GM21717 (cell line): ENCODE data around the gene ZNF205.

Source experiments
- ATAC-seq: cut with Tn5 transposase; IDR thresholded peaks from one replicate; pipeline ENCODE4 v1.9.1; 2021; ENCODE audit warnings: mild to moderate bottlenecking, moderate library complexity; ENCODE audit not compliant: unreplicated experiment

The ZNF205 gene

DNA sequence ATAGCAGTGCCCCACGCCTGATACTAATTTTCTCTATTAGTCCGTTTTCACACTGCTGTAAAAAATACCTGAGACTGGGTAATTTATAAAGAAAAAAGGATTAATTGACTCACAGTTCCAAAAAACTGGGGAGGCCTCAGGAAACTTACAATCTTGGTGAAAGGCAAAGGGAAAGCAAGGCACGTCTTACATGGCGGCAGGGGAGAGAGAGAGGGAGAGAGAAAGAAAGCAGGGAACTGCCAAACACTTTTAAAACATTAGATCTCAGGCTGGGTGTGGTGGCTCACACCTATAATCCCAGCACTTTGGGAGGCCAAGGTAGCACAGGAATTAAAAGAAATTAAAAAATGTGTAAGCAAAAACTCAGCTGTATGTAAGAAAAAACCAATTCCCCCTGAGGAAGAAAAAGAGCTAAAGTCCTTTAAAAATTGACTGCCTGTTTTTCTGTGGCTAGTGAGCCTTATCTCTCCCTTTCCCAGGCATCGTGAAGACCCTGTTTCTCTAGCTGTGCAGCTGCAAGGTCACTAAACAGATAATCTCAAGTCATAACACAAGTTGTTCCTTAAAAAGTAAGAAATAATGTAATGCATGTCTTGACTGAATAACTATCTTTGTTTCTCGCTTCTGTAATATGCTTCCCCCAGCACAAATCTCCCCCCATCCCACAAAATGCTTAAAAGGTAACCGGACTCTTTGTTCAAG, 27.3 kb upstream of the ZNF205 start:
- ATAC-seq: no peak

GRCh38 chr16:3085868-3086595, 26.4 kb upstream of the ZNF205 start:
- no peak for ATAC-seq

DNA sequence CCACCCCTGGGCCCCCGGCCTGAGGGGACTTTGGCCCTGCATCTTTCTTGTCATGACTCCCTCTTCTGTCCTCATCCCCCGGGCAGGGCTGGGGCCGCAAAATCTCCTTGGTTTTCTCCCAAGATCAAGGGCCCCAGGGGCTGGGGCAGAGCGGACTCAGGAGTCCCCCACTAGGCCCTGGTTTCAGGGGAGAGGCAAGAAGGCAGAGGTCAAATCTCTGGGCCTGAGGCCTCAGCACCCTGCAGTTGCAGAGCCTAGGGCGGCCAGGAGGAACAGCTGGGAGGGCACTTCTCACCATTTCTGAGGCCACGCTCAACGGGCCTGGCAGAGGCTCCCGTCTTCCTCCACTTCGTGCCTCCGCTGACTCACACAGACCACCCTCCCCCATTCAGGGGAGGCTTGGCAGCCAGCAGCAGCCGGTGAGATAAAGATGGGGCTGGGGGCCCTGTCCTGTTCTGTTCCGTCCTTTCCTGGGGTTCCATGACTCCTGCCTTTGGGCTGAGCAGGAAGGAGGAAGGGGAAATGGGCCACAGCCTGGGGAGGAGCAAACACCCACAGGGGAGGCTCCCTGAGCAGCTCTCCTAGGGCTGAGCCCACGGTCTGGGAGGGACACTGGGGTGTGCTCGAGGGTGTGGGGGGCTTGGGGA, 25.7 kb upstream of the ZNF205 start:
- ATAC-seq: no peak

DNA sequence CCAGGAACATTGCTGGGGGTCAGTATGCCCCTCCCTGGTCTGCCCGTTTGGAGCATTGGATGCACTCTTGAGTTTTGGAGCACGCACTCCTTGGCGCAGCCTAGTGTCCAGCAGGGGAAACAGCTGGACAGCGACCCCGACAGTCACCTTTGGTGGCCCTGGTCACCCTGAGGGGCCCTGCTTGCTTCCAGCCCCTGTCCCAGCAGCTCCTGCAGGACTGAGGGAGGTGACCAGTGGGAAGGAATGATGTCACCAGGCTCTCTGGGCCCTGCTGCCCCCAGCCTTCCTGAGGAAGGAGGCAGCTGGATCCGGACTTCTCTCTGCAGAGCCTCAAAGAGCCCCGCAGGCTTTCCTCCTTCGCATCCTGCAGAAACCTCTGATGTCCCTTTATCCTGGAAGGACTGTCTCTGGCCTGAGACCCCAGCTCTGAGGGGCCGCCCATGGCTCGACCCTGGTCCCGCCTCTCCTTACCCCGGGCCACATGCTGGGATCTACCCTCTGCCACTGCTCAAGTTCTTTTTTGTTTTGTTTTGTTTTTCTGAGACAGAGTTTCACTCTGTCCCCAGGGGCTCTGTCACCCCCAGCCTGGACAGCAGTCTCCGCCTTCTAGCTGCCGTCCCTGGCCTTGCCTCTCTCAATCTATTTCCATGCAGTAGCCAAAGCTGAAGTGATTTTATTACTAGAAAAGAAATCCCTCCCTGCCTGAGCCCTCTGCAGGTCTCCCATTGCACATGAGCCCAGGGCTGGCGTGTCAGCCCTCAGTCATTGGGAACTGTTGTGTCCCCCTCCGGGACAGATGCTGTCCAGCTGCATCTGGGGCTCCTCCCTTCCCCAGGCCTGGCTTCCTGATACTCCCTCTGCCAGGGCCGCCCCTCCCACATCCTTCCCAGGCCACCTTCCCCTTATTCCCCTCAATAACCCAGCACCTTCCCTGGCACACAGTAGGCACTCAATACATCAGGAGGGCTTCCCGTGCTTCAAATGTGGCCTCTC, 24.8 kb upstream of the ZNF205 start:
- no peak for ATAC-seq

DNA sequence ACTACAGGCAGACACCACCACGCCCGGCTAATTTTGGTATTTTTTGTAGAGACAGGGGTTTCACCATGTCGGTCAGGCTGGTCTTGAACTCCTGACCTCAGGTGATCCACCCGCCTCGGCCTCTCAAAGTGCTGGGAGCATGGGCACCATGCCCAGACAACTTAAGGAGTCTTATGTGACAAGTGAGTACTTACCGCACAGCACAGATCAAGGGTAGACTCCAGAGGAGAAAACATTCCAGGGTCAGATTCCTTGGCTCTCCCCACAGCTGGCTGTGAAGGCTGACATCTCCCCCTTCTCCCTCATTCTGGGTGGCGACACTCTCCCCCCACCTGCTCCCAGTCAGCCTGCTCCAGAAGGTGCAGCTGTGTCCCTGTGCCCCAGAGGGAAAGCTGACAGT, 23.9 kb upstream of the ZNF205 start:
- ATAC-seq: no peak

- no peak for ATAC-seq
These were observed 23.3 kb upstream of the ZNF205 start for GRCh38 chr16:3088925-3089716.

DNA sequence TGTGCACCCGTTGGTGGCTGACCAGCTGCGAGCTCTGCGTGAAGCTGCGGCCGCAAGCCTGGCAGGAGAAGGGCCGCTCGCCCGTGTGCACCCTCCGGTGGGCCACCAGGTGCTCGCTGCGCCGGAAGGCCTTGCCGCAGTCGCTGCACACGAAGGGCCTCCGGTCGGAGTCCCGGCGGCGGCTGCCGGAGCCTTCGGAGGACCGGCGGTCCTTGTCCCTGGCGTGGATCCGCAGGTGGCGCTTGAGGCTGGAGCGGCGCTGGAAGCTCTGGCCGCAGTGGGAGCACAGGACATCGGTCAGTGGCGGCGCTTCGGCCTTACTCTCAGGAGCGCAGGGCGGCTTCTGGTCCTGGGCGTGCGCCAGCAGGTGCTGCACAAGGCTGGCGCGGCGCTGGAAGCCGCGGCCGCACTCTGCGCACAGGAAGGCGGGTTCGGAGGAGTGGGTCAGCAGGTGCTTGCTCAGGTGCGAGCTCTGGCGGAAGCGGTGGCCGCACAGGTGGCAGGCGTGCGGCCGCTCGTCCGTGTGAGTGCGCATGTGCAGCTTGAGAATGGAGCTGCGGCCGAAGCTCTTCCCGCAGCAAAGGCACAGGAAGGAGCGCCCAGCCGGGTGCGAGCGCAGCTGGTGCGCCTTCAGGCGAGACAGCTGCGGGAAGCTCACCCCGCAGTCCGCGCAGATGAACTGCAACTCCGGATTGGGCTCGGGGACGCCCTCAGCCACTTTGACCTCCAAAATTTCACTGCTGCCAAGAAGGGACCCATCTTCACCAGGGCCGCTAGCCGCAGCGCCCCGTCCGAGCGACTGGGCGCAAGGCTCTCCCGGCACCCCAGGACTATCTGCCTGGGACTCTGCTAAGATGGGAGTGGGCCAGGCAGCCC, 22.4 kb upstream of the ZNF205 start:
- ATAC-seq: no peak

DNA sequence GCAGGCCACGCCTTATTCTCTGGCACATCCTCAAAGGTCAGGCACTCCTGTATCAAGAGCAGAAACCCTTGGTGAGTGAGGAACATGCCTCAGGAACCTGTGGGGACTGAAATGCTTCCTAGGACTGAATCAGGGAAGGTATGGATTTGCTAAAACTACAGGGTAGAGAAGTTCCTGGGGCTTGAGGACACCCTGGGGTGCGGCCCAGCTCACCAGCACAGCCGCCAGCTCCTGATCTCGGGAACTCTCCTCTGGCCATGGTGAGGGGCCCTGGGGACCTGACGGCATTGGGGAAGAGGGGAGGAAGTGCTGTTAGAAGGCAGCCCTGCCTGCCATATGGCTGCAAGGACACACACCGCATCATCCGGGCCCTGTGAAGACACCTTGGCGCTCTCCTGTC, 20.8 kb upstream of the ZNF205 start:
- ATAC-seq: no peak

- no peak for ATAC-seq
These were observed 19.9 kb upstream of the ZNF205 start for GRCh38 chr16:3092501-3092941.

DNA sequence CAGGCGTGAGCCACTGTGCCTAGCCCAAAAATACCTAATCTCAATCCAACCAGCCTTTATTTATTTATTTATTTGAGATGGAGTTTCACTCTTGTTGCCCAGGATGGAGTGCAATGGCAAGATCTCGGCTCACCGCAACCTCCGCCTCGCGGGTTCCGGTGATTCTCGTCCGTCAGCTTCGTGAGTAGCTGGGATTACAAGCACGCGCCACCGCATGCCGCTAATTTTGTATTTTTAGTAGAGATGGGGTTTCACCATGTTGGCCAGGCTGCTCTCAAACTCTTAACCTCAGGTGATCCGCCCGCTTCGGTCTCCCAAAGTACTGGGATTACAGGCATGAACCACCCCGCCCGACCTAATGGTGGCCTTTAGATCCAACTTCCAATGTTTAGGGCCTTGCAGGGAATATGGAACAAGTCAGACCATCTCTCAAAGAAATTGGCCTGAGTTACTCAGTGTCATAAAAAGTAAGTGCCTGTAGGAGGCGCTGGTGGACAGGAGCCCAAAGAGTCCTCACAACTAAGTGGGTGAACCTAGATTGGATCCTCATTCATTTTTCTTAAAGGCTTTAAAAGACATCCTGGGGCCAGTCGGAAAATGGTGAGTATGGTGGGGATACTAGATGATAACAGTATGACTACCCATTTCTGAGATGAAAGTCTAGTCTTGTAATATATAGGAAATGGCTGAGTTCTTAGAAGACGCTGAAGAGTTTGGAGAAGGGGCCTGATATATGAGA, 17.9 kb upstream of the ZNF205 start:
- no peak for ATAC-seq

GRCh38 chr16:3095869-3096268, 16.5 kb upstream of the ZNF205 start:
- ATAC-seq: peak; percentile 51

- ATAC-seq: peak; percentile 9
These were observed 16.0 kb upstream of the ZNF205 start for GRCh38 chr16:3096362-3096761.

GRCh38 chr16:3097266-3097665, 15.1 kb upstream of the ZNF205 start:
- no peak for ATAC-seq

DNA sequence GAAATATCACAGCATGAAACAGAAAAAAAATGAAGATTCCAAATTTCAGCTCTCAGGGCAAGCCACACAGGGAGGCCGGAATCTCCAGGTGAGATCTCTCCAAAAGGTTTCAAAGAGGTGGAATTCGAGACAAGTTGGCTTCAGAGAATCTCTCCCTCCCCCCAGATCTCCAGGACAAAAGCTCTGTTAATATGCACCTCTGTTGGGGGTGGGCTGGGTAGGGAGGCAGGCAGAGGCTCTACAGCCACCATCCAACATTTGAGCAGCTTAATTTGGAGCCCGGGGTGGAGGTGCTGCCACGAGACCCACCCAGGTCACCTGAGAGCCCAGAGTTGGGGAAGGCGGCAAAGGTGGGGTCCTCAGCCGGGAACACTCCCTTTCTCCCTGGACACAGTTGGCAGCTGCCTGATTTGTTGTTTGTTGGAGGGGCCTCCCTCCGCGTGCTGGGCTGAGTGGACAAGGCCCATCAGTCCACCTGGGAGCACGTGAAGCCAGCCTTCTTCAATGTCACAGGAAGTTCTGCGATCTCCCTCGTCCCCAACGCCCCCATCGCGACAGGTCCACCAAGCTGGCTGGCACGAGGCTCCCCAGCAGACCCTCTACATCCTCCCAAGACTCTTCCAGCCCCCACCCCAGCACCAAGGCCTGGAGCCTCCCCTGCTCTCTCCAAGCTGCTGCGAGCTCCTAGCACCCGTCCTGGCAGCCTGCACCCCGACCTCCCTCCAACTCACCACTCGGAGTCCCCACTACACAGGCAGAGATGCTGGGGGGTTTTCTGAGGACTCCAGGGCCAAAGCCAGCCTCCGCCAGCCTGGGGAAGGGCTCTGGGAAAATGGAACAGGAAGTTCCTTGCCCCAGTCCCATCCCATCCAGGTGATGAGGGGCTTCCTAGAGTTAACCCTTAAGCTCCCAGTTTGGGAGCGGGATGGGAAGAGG, 13.7 kb upstream of the ZNF205 start, which contains the start of gene ZSCAN10:
Gene ZSCAN10, minus strand, starts transcription at position 836 of the 936 bp plus-strand sequence. CDS start 6,357 bp downstream, outside the sequence.
- no peak for ATAC-seq

GRCh38 chr16:3099395-3099731, 13.0 kb upstream of the ZNF205 start:
- ATAC-seq: no peak

GRCh38 chr16:3099732-3100499, 12.5 kb upstream of the ZNF205 start:
- no peak for ATAC-seq
